ENCODE results near the gene CDKL2.

DNA sequence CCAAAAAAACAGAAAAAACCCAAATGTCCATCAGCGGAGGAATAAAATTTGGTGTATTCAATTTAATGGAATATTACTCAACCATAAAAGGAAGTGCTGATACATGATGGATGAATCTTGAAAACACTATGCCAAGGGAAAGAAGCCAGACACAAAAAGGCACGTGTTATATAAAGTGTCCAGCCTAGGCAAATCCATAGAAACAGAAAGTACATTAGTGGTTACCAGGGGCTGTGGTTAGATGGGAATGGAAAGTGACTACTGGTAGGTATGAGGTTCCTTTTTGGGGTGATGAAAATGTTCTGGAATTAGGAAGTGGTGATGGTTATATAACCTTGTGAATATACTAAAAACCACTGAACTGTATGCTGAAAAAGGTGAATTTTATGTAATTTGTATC is 3.5 kb upstream of the CDKL2 start:
- TF ChIP-seq EZH2phosphoT487 (IDR thresholded peaks at IDR 0.05; ENCODE audit: insufficient read depth, low read depth) (no peak), EZH2 (IDR thresholded peaks at IDR 0.05; ENCODE audit: insufficient read depth, poor library complexity, severe bottlenecking) (no peak)
